ENCODE measurements around the gene MICAL2.

Gene MICAL2

DNA sequence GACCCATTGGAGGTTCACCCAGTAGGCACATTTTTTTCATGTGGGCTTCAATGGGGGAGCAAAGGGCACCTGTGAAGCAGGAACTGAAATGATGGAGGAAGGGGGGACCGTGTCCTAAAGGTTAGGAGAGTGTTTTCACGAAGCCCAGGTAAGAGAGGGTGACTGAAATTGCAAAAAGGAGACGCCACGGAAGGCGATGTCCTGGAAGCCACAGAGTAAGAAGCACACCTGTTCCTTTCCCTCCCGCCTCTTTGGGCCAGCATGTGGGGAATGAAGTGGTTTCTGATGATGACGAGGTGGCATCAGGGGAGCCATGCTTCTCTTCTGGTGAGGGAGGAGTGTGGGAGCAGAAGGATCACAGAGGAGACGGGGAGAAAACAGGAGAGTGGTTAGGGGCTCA is 37.0 kb upstream of the MICAL2 start:
- no peak for TF ChIP-seq CTCF (IDR thresholded peaks at IDR 0.05; ENCODE audit: extremely low read depth, insufficient read depth, missing control alignments)
- DNase-seq (ENCODE audit: low spot score), result no peak
- in situ Hi-C loops (cut with MboI; ENCODE audit: low pct_unique_long_range_greater_than_20kb, low sequenced_read_pairs, unreplicated experiment), result no loop called here

GRCh38 chr11:12073886-12074285 is 36.5 kb upstream of the MICAL2 start:
- in situ Hi-C loops (cut with MboI; ENCODE audit: low pct_unique_long_range_greater_than_20kb, low sequenced_read_pairs, unreplicated experiment), result no loop called here
- no peak for DNase-seq (ENCODE audit: low spot score)
- no peak for TF ChIP-seq CTCF (IDR thresholded peaks at IDR 0.05; ENCODE audit: extremely low read depth, insufficient read depth, missing control alignments)

DNA sequence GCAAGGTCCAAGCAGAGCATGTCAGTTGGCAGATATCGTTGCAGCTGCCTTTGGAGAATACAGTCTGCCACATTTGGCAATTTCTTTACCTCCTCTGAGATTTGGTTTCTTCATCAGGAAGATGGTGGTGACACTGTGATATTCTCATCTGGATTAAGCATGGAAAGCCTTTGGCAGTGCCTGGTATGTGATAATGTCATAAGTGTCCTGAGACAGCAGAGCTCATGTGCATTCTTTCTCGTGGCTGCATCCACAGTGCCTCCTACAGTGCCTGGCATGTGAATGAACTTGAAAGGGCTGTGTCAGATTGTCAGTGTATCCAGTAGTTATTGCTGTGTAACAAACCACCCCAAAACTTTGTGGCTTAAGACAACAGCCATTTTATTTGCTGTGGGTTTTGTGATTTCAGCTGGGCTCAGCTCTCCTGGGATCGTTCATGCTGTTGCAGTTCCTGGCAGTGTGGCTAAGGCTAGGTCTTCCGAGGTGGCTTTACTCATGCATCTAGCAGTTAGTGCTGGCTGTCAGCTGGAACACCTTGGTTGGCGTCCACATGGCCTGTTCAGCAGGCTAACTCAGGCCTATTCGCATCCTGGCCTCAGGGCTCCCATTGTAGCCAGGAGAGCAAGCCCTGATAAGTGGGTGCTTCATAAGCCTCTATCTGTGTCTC is 35.7 kb upstream of the MICAL2 start:
- no peak for TF ChIP-seq CTCF (IDR thresholded peaks at IDR 0.05; ENCODE audit: extremely low read depth, insufficient read depth, missing control alignments)
- no peak for DNase-seq (ENCODE audit: low spot score)
- in situ Hi-C loops (cut with MboI; ENCODE audit: low pct_unique_long_range_greater_than_20kb, low sequenced_read_pairs, unreplicated experiment), result no loop called here

DNA sequence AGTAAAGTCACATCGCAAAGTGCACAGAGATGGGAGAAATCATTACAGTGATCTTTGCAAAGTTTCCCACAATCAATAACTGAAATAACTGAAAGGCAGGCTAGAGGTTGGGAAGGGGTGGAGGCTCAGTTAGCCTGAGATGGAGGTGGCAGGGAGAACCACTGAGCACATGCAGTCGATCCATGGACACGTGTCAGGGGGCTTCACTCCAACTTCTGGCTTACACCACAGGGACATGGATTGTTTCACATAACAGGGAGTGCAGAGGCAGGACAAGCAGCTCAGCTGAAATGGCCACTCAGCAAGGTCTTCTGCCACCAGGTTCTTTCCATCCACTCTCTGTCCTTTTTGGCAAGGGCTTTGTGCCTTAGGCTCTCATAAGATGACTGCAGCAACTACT is 35.1 kb upstream of the MICAL2 start:
- DNase-seq (ENCODE audit: low spot score), result no peak
- in situ Hi-C loops (cut with MboI; ENCODE audit: low pct_unique_long_range_greater_than_20kb, low sequenced_read_pairs, unreplicated experiment), result no loop called here
- TF ChIP-seq CTCF (IDR thresholded peaks at IDR 0.05; ENCODE audit: extremely low read depth, insufficient read depth, missing control alignments), result no peak

GRCh38 chr11:12075822-12076821 is 34.3 kb upstream of the MICAL2 start:
- in situ Hi-C loops (cut with MboI; ENCODE audit: low pct_unique_long_range_greater_than_20kb, low sequenced_read_pairs, unreplicated experiment), result no loop called here
- TF ChIP-seq CTCF (IDR thresholded peaks at IDR 0.05; ENCODE audit: extremely low read depth, insufficient read depth, missing control alignments), result no peak
- DNase-seq (ENCODE audit: low spot score), result no peak

DNA sequence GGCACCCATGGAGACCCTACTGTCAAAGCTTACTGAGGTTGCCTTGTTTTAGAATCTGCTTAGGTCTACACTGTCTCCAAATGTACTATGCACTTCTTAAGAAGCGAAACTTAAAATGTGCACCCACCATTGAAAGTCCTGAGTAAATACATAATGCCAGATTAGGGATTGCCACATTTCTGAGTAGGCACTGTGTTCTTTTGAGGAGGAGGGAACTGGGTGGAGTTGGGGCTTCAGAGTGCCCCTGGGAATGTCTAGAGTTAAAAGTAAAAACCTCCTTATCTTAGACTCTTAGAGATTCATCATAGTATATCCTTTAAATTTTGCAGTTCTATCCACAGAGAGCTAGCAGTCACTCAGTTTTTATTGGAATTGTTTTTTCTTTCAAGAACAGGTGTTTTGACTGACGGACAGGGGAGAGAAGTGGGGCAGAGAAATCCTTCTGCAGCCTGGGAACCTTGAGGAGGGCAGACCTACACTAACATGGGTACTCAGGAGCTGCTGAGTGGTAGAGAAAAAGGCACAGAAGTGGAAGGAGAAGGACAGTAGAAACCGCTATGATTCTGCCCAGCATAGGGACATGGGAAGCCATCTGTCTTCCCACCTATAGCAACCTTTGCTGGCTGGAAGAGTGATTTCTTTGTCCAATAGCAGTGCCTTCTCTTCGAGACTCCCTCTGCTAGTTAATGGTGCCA is 33.4 kb upstream of the MICAL2 start:
- TF ChIP-seq CTCF (IDR thresholded peaks at IDR 0.05; ENCODE audit: extremely low read depth, insufficient read depth, missing control alignments), result no peak
- DNase-seq (ENCODE audit: low spot score), result no peak
- in situ Hi-C loops (cut with MboI; ENCODE audit: low pct_unique_long_range_greater_than_20kb, low sequenced_read_pairs, unreplicated experiment), result no loop called here

All from GM13977 (cell line).